ENCODE measurements around the gene LY6G5B.
"Not testable (repeated sequence)": the region's sequence is repeated elsewhere in the genome, so short reads cannot be mapped to it uniquely, and the experiment has no call there.

LY6G5B gene

GRCh38 chr6:31691564-31692108 lies 21.9 kb downstream of the LY6G5B start:
- DNase-seq, result no peak

GRCh38 chr6:31692353-31692752 lies 22.6 kb downstream of the LY6G5B start:
- DNase-seq, result no peak

- no peak for DNase-seq
These were observed 23.1 kb downstream of the LY6G5B start for GRCh38 chr6:31692886-31693285.

GRCh38 chr6:31693535-31693934 lies 23.8 kb downstream of the LY6G5B start:
- no peak for DNase-seq

- DNase-seq, result no peak
These were observed 27.8 kb downstream of the LY6G5B start for GRCh38 chr6:31697555-31697954.

GRCh38 chr6:31700740-31701401 lies 31.1 kb downstream of the LY6G5B start:
- DNase-seq, result no peak

GRCh38 chr6:31701666-31702404 lies 32.1 kb downstream of the LY6G5B start:
- peak; percentile 56 for DNase-seq

GRCh38 chr6:31702405-31702818 lies 32.6 kb downstream of the LY6G5B start:
- DNase-seq, result no peak

- DNase-seq, result peak; percentile 99
These were observed 33.3 kb downstream of the LY6G5B start, which contains the start of gene ABHD16A for GRCh38 chr6:31702819-31703716. Gene ABHD16A, minus strand, starts transcription at chr6:31703324. Its CDS starts 43 bp downstream, at chr6:31703281.

- DNase-seq, result no peak
These were observed 36.2 kb downstream of the LY6G5B start for GRCh38 chr6:31705931-31706330.

GRCh38 chr6:31706599-31706998 lies 36.8 kb downstream of the LY6G5B start, which contains the start of gene LY6G6F:
Gene LY6G6F, plus strand, starts transcription at chr6:31706866. Its CDS starts 41 bp downstream, at chr6:31706907.
- no peak for DNase-seq

GRCh38 chr6:31707701-31708100 lies 37.9 kb downstream of the LY6G5B start:
- DNase-seq, result no peak

- DNase-seq, result no peak
These were observed 38.4 kb downstream of the LY6G5B start for GRCh38 chr6:31708224-31708623.

GRCh38 chr6:31709157-31709556 lies 39.4 kb downstream of the LY6G5B start:
- DNase-seq, result not testable (repeated sequence)

- peak; percentile 43 for DNase-seq
These were observed 40.9 kb downstream of the LY6G5B start for GRCh38 chr6:31710523-31711219.

GRCh38 chr6:31711233-31711632 lies 41.5 kb downstream of the LY6G5B start:
- peak; percentile 92 for DNase-seq

GRCh38 chr6:31712296-31712695 lies 42.5 kb downstream of the LY6G5B start:
- peak; percentile 76 for DNase-seq

GRCh38 chr6:31713465-31713864 lies 43.7 kb downstream of the LY6G5B start:
- no peak for DNase-seq

GRCh38 chr6:31713991-31714684 lies 44.4 kb downstream of the LY6G5B start:
- DNase-seq, result no peak

GRCh38 chr6:31715022-31715958 lies 45.5 kb downstream of the LY6G5B start, which contains the start of gene LY6G6D:
Gene LY6G6D, plus strand, starts transcription at chr6:31715348. Its CDS starts 8 bp downstream, at chr6:31715356.
- no peak for DNase-seq

Measured in hematopoietic multipotent progenitor cell treated with erythropoietin and hydrocortisone succinate and interleukin-3 and kit ligand, for 6 days (in vitro differentiated cells).